Kidney capillary endothelial cell (primary cell): ENCODE measurements around the gene GRPEL2.

ENCODE experiments used
- DNase-seq: peaks from one replicate; pipeline ENCODE4 v3.0.0-alpha.2; 2018; ENCODE audit warnings: low spot score

The GRPEL2 gene

DNA sequence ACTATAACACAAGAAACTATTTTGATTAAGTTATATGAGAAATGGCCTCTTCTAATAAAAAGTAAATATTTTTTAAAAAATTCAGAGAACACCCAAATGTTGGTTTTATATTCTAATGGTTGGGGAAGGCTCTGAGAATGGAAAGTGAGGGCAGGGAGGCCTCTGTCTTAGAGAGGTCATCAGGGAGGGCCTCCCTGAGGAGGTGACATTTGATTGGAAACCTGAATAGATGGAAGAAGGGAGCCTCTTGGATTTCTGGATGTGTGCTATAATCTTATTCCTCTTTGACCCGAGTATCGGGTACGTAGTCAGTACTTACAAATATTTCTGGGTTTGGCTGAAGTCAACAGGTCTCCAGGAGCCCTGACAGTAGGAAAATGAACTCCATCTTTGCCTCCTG lies 26.1 kb upstream of the GRPEL2 start:
- no peak for DNase-seq

DNA sequence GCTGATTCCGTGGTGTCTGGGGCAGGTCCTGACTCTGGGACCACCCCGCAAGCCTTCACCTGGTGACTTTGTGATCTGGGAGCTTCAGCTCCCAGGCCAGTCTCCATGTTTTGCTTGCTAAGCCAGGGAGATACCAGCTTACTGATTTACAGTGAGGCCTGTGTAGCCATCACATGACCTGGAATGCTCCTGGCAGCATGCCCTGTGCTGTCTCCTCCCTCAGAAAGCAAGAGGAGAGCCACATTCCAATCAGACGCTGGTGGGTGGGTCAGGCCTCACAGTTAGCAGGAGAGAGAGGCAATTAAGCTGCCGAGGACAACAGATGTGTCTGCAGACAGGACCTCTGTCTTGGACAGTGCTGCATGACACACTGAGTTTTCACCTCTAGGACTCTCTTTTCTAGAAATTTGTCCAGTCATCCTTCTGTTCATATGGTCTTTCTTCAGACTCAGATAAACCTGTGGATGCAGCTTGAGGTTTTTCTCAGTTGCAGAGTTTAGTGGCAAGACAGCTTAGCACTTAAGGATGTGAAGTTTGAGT lies 24.4 kb upstream of the GRPEL2 start:
- peak; percentile 88 for DNase-seq

DNA sequence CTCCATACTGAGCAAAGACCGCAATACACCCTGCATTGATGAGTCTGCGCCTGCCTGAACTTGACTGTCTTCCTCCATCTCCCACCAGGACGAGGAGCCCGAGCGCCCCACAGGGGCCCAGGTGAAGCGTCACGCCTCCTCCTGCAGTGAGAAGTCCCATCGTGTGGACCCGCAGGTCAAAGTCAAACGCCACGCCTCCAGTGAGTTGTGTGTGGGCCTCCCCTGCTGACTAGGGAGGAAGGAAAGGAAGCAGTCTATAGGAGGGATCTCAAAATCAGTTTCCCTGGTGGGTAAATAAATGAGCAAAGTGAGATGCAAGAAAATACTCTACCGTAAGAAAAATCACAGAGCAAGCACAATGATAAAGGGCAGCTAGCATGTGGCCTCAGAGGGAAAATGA lies 22.8 kb upstream of the GRPEL2 start:
- DNase-seq, result no peak

DNA sequence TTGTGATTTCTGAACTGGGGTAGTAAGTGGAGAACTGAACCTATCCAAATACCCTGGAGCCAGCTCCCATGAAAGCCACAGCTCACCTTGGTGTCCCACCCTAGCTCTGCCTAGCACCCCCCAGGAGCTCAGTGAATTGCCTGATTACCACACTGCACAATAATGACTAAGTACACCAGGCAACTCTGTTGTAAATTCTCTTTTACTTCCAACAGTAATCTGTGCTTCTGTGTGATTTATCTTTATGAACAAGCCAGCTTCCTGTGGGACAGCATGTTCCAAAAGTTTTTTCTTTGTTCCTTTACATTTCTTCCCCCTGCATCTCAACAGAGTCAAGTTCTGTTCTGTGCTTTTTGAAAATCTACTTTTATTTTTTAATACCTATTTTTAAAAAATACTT lies 22.1 kb upstream of the GRPEL2 start:
- DNase-seq, result no peak

DNA sequence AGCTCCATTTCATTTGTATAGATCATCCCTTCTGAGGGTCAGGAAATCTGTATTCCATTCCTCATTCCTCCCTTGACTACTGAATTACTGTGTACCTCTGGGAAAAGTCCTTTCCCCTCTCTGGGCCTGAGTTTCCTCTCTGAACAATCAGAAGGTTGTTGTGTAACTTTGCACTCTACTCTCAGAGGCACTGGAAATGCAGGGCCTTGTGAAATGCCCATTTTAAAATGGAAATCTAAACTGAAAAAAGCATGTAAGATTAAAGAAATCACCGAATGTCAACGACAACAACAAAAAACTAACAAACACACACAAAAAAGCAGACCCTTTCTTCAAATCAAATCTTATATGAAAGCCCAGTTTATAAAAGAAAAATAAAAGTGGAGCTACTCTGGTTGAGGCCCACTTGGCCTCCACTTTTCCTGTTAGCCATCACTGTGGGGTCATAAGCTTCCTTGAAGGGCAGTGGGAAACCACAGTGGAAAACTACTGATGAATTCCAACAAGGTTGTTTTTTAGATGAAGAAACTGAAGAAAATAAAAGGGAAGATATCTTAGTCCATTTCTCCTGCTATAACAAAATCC lies 21.6 kb upstream of the GRPEL2 start:
- no peak for DNase-seq

DNA sequence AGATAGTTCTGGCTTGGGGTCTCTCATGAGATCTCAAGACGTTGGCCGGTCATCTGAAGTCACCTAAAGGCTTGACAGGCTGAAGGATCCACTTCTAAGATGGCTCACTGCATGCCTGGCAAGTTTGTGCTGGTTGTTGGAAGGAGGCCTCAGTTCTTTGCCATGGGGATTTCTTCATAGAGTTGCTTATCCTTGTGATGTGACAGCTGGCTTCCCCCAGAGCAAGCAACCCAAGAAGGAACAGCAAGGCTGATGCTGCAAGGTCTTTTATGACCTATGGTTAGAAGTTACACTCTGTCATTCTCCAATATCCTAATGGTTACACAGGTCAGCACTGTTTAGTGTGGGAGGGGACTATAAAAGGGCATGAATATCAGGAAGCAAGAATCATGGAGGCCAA lies 20.7 kb upstream of the GRPEL2 start:
- no peak for DNase-seq

DNA sequence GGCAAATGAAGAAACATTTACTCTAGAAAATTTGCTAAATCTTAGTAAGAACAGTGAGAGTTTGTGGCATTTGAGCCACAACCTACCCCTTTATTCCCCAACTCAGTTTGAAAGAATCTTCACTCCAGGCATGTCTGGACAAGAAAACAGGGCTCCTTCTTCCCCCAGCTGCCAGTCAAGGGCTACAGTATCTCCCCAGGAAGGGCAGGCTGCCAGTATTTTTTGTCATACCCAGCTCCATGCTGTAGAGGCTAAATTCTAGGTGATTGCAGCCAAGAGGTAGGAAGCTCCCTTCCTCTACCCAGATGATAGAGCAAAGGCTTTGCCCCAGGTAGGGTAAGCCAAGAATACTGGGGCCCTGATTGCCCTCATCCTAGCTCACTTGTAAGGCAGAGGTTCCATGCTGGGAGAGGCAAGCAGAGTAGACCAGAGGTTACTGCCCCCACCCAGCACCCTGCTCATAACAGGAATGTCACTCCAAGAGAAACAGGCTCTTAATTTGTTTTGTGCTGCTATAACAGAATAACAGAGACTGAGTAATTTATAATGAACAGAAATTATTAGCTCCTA lies 20.0 kb upstream of the GRPEL2 start:
- no peak for DNase-seq

DNA sequence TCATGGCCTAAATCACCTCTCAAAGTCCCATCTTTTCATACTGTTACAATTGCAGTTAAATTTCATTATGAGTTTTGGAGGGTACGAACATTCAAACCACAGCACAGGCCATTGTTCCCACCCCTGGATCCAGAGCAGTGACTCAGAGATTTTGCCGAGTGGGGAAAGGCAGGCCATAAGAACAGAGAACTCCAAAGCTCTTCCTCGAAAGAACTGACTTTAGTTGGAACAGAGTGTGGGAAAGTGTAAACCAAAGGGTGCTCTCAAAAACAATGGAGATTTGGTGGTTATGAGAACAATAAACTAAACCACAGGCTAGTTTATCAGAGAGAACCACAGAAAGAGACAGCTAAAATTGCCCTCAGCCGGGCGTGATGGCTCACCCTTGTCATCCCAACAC lies 19.4 kb upstream of the GRPEL2 start:
- no peak for DNase-seq

DNA sequence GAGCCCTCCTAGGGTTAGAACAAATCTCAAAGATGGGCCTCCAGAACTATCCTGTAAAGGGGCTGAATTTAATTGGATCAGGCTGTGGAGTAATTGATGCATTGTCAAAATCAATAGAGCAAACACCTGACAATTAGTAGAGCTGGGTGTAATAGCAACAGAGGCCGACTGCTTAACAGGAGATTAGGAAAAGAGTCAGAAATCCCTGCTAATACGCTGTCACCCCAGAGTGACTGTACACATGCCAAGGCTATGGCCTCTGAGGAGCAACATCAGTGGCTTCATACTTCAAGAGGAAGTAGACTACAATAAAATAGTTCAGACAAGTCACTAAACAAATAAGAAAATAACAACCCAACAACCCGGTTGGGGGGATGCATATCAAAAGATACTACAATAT lies 18.7 kb upstream of the GRPEL2 start:
- no peak for DNase-seq

DNA sequence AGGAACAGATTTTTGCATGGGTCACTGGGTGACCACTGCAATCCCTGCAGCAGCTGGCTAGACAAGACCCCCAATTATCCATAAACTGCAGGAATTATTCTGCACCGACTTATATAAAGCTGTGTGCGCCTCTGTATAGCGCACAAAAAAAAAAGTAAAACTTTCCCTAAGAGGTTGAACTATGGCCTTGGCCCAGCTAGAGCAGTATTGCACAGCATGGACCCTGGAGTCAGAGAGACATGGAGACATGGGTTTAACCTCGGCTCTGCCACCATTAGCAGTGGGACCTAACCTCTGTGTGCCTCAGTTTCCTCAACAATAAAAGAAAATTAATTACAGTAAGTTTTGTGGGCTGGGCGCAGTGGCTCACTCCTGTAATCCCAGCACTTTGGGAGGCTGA lies 17.1 kb upstream of the GRPEL2 start:
- no peak for DNase-seq

DNA sequence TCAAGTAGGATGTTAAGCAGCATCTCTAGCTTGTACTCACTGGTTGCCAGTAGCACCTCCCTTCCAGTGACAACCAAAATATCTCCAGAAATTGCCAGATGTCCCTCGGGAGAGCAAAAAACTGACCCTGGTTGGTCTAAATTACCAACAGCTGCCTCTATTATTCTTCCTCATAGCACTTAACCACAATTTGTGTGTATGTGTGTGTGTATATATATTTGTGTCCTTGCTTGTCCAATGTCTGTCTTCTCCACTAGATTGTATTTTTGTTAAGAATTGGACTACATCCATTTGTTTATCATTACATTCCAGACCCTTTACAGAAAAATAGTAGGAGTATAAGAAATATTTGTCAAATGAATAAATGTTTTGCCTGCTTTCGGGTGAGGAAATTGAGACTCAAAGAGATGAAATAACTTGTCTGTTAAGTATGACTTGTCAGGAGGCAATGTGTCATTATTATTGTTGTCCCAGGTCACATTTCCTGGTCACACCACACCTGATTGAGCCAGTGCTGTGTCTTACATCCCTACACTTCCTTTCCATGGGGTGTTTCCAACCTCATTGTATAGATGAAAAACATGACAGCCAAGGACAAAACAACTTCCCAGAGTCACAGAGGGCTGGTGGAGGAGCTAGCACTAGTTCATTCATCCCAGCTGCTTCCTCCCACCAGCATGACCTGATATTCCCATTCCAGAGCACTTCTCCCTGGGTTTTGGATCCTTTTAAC lies 11.4 kb upstream of the GRPEL2 start:
- DNase-seq, result peak; percentile 87

DNA sequence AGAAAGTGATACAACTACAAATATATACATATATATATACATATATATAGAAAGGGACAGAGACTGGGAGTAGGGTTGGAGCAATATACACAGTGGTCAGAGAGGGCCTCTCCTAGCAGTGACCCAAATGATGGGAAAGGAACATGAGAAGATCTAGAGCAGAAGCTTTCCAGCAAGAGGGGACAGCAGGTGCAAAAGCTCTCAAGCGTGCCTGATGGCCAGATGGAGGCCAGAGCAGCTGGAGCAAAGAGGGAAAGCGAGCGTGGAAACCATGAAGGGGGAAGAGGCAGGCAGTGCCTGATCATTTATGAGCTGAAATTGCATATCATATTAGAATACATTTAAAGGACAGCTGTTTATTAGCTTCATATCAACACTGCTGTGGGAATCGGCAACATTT lies 7.6 kb upstream of the GRPEL2 start:
- no peak for DNase-seq

DNA sequence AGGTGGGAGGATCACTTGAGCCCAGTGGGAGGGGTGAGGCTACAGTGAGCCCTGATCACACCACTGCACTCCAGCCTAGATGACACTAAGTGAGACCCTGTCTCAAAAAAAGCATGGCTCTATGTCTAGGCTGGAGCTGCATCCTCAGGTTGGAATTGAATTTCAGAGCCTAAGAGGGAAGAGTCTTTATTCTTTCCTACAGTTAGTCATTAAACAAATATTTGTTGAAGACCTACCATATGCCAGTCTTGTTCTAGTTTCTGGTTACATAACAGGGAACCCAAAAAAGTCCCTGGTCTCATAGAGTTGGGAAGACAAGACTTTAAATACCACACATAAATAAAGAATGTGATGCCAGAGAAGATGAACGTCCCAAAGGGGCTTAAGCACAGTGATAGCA lies 6.9 kb upstream of the GRPEL2 start:
- DNase-seq, result no peak

DNA sequence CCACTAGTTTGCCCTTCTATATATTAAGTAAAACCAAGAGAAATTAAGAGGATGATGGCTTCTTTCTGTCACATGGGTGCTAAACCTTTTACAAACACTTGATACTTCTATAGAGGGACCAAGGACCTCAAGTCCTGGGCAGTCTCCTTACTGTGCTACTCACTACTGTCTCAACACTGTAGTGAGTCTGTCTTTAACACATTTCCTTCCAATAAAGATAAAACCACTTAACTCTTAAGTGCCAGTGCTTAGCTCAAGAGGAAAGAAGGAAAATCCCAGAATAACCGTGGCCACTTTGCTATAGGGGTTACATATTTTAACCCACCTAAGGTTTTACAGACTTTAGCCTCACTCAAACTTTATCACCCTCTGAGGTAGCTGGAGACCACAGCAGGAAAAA lies 4.4 kb upstream of the GRPEL2 start:
- DNase-seq, result no peak

DNA sequence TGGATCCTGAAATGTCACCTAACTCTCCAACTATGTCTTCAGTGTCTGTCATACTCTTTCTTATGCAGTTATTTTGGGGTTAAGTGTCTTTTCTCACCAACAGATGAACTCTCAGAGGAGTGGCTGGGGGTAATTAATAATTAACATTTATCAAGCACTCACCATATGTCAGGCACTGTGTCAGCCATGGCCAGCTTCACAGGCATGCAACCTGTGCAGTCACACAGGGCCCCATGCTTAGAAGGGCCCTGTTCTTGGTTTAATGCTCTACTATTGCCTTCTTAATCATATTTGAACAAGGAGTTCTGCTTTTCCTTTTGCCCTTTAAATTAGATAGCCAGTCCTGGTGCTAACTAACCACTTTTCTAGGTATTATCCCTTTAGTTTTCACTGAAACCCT lies 3.4 kb upstream of the GRPEL2 start:
- no peak for DNase-seq

DNA sequence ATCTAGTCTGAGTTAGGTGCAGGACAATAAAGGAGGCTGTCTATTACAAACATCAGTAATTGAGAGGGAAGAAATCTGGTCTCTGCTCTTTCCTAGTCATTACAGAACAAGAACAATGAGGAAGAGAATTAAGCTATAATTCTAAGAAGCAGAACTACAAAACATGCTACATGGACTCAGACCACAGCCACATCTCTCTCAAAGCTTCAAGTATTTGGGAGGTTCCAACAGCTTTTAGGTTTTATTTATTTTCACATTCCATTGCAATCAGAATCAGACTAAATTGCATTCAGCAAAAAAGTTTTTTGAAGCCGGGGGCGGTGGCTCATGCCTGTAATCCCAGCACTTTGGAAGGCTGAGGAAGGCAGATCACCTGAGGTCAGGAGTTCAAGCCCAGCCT lies 1.1 kb upstream of the GRPEL2 start:
- DNase-seq, result no peak

DNA sequence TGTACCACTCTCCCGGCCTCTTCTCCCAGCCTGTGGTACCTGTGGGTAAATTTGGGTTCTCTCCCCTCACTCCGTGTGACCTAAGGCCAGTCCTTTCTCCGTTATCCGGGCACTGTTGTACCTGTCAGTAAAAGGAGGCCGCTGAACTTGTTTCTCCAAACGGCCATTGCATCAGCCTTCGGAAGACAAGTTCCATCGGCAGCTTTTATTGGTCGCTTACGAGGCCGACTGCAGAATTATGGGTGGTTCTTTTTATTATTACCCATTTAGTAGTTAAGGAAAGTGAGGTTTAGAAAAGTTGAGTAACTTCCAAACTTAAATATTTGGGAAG lies 558 bp downstream of the GRPEL2 start:
- no peak for DNase-seq

DNA sequence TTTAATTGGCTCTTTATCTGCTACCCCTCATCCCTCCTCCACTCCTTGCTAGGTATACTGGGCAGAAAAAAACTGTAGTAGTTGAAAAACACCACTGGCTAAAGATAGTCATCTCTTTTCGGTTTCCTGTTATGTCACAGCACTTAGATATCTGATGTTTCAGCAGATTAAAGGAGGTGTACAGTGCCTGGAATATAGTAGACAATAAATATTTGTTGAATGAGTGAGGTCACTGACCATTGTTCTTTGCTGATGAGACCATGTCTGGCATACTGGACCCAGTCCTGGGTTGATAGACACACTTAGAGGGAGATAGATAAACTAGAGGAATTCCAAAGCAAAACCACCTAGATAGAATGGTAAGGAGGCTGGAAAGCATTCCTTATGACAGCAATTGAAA lies 3.2 kb downstream of the GRPEL2 start:
- peak; percentile 90 for DNase-seq

DNA sequence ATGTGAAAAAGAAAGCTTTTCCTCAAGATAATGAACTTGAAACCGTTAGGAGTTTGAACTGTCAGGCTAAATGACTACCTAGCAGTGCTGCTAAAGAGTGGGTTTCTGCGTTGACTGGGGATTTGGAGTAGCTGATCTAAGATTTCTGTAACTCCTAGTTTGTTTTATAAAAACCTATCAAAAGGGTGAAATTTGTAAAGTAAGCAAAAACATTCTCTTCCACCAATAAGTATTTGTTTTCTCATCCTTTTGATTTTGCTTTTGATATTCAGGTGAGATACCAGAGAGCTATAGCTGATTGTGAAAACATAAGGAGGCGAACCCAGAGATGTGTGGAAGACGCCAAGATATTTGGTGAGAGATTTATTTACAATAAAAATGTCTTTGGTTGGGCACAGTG lies 4.1 kb downstream of the GRPEL2 start:
- DNase-seq, result no peak

DNA sequence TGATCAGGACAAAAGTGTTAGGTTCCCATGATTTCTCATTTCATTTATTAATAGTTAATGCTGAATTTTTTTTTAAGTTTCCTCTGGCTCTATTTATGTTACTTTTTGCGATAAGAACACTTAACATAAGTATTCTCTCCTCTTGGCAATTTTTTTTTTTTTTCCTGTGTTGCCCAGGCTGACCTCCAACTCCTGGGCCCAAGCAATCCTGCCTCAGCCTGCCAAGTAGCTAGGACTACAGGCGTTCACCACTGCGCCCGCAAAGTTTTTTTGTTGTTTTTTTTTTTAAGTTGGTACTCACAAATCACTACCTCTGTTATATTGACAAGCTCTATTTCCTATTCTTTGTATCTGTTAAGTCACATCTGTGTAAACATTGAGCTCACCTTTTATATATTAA lies 6.9 kb downstream of the GRPEL2 start:
- no peak for DNase-seq

DNA sequence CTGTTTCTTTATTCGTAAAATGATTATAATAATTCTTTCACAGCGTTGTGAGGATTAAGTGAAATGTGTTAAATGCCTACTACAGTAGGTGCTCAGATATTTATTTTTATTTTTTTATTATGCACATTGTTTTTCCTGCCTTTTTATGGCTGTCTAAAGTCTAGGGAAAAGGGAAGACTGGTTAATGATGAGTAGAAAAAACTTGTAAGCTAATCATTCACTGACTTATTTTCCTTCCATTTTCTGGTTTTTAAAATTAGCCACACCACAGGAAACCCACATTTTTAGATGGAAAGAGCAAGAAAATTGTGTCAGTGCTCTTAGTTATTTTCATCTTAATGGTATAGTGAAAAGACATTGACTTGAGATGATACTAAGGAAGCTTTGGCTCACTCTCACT lies 8.6 kb downstream of the GRPEL2 start:
- DNase-seq, result no peak

DNA sequence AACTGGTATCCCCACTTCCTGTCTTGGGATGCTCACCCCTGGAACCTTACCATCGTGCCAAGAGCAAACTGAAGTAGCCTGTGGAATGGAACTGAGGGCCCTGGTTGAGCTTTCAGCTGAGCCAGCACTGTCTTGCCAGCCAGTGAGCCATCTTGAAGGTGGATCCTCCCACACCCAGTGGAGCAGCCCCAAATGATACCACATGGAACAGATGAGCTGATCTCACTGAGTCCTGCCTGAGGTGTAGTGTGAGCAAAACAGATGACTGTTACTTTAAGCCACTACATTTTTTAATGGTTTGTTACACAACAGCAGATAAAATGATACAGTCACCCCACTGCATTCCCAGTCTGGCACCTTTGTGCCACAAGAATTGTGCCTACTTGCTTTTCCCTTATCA lies 10.4 kb downstream of the GRPEL2 start:
- DNase-seq, result no peak

DNA sequence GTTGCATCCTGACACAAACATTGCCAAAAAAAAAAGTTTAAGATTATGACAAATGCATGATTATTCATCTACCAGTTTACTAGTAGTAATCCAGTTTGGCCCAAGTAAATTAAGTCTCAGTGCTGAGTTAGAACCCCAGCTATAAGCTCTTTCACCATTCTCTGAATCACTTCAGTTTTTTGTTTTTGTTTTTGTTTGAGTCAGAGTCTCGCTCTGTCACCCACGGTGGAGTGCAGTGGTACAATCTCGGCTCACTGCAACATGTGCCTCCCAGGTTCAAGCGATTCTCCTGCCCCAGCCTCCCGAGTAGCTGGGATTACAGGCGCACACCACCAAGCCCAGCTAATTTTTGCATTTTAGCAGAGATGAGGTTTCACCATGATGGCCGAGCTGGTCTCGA lies 11.1 kb downstream of the GRPEL2 start:
- DNase-seq, result no peak
